Measurements from ENCODE around the gene KCNIP4.
"Not testable (repeated sequence)": the region's sequence is repeated elsewhere in the genome, so short reads cannot be mapped to it uniquely, and the experiment has no call there.

GRCh38 chr4:20783134-20783533 is 1165.4 kb downstream of the KCNIP4 start:
- not testable (repeated sequence) for TF ChIP-seq CTCF (IDR thresholded peaks at IDR 0.05); EZH2 (IDR thresholded peaks at IDR 0.05; ENCODE audit: borderline replicate concordance, insufficient read depth, low read depth, low read length, poor library complexity, severe bottlenecking)
